PC-9 (cell line): ENCODE measurements around the gene VAV3. TPM values are rescaled to one million over a fixed set of nuclear protein-coding genes. Genes with fewer than 3 reads are reported as not detected.
"Not testable (repeated sequence)": the region's sequence is repeated elsewhere in the genome, so short reads cannot be mapped to it uniquely, and the experiment has no call there.

ENCODE experiments used
- BruUV-seq: library from RNA; stranded (reverse); fragments of 400-500 nt; replicated peaks from 2 replicates; lab custom pipeline; 2021; lab: Mats Ljungman, UMichigan
- CTCF ChIA-PET: fragments of 300-600 bp; sonication (Branson Sonifier 250); formaldehyde crosslinking; loops from one replicate; lab custom pipeline; 2022; ENCODE audit warnings: antibody characterized with exemption; lab: Charles Lee
- POLR2A ChIA-PET: fragments of 300-600 bp; sonication (Branson Sonifier 250); formaldehyde crosslinking; loops from one replicate; lab custom pipeline; 2022; ENCODE audit warnings: antibody characterized with exemption; ENCODE audit not compliant: unreplicated experiment; lab: Charles Lee
- DNase-seq, 2 experiments: peaks; one replicate each; pipeline versions ENCODE4 v3.0.0 to v3.0.0-alpha.2; 2015 to 2022; ENCODE audit warnings: mixed read lengths in 1 of 2
- H2AFZ ChIP-seq: fragments of 200-600 bp; sonication (generic); 2 replicates; pipeline ENCODE4 v1.8.1; 2017; ENCODE audit warnings: antibody characterized with exemption
- H3F3A ChIP-seq: fragments of 200-600 bp; sonication (generic); 2 replicates; pipeline ENCODE4 v1.8.1; 2017; ENCODE audit warnings: antibody characterized with exemption, mild to moderate bottlenecking, low read depth; ENCODE audit not compliant: insufficient read depth
- H3K27ac ChIP-seq: fragments of 200-600 bp; sonication (generic); 2 replicates; pipeline ENCODE4 v1.6.1; 2016; ENCODE audit warnings: mixed run types
- H3K27me3 ChIP-seq: fragments of 200-600 bp; sonication (generic); 2 replicates; pipeline ENCODE4 v1.6.1; 2016; ENCODE audit warnings: low read depth, mixed run types; ENCODE audit not compliant: insufficient read depth
- H3K36me3 ChIP-seq: fragments of 200-600 bp; sonication (generic); 2 replicates; pipeline ENCODE4 v1.6.1; 2016; ENCODE audit warnings: low read depth, mixed run types
- H3K4me1 ChIP-seq: fragments of 200-600 bp; sonication (generic); replicated peaks from 2 replicates; pipeline ENCODE4 v1.6.1; 2016; ENCODE audit warnings: mixed run types; ENCODE audit not compliant: insufficient read depth
- H3K4me2 ChIP-seq: fragments of 200-600 bp; sonication (generic); 2 replicates; pipeline ENCODE4 v1.6.1; 2017; ENCODE audit warnings: mixed run types
- H3K4me3 ChIP-seq: fragments of 200-600 bp; sonication (generic); 2 replicates; pipeline ENCODE4 v1.6.1; 2016; ENCODE audit warnings: mixed run types
- H3K79me2 ChIP-seq: fragments of 200-600 bp; sonication (generic); 2 replicates; pipeline ENCODE4 v1.6.1; 2017; ENCODE audit warnings: low read depth, mixed run types
- H3K9me2 ChIP-seq: fragments of 200-600 bp; sonication (generic); 2 replicates; pipeline ENCODE4 v1.8.1; 2017; ENCODE audit warnings: mild to moderate bottlenecking; ENCODE audit not compliant: insufficient read depth
- H3K9me3 ChIP-seq: fragments of 200-600 bp; sonication (generic); 2 replicates; pipeline ENCODE4 v1.8.1; 2016; ENCODE audit warnings: low read depth; ENCODE audit not compliant: insufficient read depth
- H4K20me1 ChIP-seq: fragments of 200-600 bp; sonication (generic); 2 replicates; pipeline ENCODE4 v1.8.1; 2017; ENCODE audit not compliant: insufficient read depth
- EZH2 ChIP-seq: fragments of 200-600 bp; sonication (generic); IDR thresholded peaks from 2 replicates; pipeline ENCODE4 v1.8.0; 2017; ENCODE audit warnings: antibody characterized with exemption, low read depth
- intact Hi-C: fragments of 100-400 bp; cut with micrococcal nuclease; formaldehyde crosslinking; loops from one replicate; pipeline ENCODE4 v1.10.0; 2022; ENCODE audit not compliant: unreplicated experiment
- total RNA-seq: library from RNA; stranded (reverse); gene quantifications from 2 replicates; pipeline ENCODE4 v1.2.3, GENCODE V29; 2021
- TF ChIP-seq, protein P1 (sequence below): fragments of 200-600 bp; sonication (generic); conservative IDR thresholded peaks from 2 replicates; pipeline ENCODE4 v1.6.1; 2017; ENCODE audit warnings: mixed run types, antibody characterized with exemption, mild to moderate bottlenecking, moderate library complexity

VAV3 gene
- total RNA-seq, 1 experiment from 2014 or later: 1.7 TPM

DNA sequence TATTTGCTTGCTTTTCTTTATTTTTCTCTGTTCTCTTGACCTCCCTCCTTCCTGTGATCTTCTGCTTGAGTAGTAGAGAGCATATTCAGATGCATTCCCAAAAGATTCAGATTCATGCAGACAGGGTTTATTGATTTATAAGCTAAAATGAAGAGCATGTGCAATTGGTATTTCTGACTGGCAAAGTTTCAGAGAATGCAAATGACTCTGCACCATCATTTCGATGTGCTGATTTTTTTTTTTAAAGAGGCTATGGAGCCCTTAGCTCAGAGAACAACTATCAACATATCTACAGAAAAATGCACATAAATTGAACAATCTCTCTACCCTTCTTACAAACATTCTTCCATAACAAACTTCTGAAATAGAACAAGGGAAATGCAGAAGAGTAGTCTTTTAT, 312.0 kb downstream of the VAV3 start:
- ChIA-PET CTCF (no interaction called here), POLR2A (no interaction called here)
- Histone ChIP-seq H4K20me1 (no peaks in the 10 kb centered on the region), H3K27ac (no peak overlapping the region), H3K27me3 (no peaks in the 10 kb centered on the region), H2AFZ (no peak overlapping the region), H3K9me3 (no peaks in the 10 kb centered on the region), H3K4me1 (no peaks in the 10 kb centered on the region), H3K4me2 (no peak overlapping the region), H3K36me3 (no peaks in the 10 kb centered on the region), H3F3A (no peaks in the 10 kb centered on the region; the same call in 1 of the 2 replicates), H3K9me2 (no peaks in the 10 kb centered on the region), H3K4me3 (no peak overlapping the region), H3K79me2 (no peaks in the 10 kb centered on the region)
- no peak for DNase-seq
- no TSS peak for BruUV-seq
- no peak for TF ChIP-seq EZH2
- TF ChIP-seq, protein P1, sequence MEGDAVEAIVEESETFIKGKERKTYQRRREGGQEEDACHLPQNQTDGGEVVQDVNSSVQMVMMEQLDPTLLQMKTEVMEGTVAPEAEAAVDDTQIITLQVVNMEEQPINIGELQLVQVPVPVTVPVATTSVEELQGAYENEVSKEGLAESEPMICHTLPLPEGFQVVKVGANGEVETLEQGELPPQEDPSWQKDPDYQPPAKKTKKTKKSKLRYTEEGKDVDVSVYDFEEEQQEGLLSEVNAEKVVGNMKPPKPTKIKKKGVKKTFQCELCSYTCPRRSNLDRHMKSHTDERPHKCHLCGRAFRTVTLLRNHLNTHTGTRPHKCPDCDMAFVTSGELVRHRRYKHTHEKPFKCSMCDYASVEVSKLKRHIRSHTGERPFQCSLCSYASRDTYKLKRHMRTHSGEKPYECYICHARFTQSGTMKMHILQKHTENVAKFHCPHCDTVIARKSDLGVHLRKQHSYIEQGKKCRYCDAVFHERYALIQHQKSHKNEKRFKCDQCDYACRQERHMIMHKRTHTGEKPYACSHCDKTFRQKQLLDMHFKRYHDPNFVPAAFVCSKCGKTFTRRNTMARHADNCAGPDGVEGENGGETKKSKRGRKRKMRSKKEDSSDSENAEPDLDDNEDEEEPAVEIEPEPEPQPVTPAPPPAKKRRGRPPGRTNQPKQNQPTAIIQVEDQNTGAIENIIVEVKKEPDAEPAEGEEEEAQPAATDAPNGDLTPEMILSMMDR: no peak
- intact Hi-C loops: no loop called here

DNA sequence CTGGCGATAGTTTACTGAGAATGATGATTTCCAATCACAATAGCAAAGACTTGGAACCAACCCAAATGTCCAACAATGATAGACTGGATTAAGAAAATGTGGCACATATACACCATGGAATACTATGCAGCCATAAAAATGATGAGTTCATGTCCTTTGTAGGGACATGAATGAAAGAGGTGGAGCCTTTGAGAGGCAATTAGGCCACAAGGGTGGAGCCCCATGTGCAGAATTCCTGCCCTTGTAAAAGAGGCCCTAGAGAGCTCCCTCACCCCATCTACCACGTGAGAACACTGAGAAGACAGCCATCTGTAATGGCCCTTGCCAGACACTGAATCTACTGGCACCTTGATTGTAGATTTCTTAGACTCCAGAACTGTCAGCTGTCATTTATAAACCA, 314.2 kb downstream of the VAV3 start:
- H3K4me3 ChIP-seq, intact Hi-C loops, DNase-seq, H3F3A ChIP-seq, H3K4me2 ChIP-seq, H3K9me3 ChIP-seq, POLR2A ChIA-PET, H3K27ac ChIP-seq, H2AFZ ChIP-seq, BruUV-seq, H4K20me1 ChIP-seq, H3K4me1 ChIP-seq, CTCF ChIA-PET, H3K36me3 ChIP-seq, H3K27me3 ChIP-seq, H3K79me2 ChIP-seq, H3K9me2 ChIP-seq: not testable (repeated sequence)

DNA sequence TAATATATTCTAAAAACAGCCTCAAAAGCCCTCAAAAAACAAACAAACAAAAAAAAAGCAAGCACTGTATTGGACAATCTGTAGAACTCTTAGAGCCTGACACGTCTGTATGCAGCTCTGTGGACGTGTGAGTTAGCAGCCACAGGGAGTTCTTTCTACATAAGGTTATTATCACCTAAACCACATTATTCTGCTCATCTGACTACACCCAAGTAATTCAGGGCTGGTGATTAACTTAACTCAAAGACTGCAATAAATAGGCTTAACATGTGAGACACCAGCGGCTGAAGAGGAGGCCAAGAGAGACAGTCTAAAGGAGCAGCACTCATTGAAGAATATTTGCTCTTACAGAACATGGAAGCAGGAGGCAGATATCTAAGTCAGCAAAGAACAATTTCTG, 316.0 kb downstream of the VAV3 start:
- no peak for TF ChIP-seq EZH2
- TF ChIP-seq, protein P1: no peak
- POLR2A ChIA-PET: no interaction called here
- Histone ChIP-seq H3K4me2 (no peak overlapping the region), H4K20me1 (no peaks in the 10 kb centered on the region), H2AFZ (no peak overlapping the region), H3K27ac (no peak overlapping the region), H3K9me3 (no peaks in the 10 kb centered on the region), H3K4me3 (no peak overlapping the region), H3K4me1 (0 out of 2 replicates have a peak, but pooled peaks cover 2% of the 10 kb centered on the region), H3K79me2 (no peaks in the 10 kb centered on the region), H3F3A (no peaks in the 10 kb centered on the region; the same call in 1 of the 2 replicates), H3K27me3 (no peaks in the 10 kb centered on the region), H3K9me2 (no peaks in the 10 kb centered on the region), H3K36me3 (no peaks in the 10 kb centered on the region)
- intact Hi-C loops: no loop called here
- DNase-seq: no peak
- CTCF ChIA-PET: no interaction called here
- no TSS peak for BruUV-seq

DNA sequence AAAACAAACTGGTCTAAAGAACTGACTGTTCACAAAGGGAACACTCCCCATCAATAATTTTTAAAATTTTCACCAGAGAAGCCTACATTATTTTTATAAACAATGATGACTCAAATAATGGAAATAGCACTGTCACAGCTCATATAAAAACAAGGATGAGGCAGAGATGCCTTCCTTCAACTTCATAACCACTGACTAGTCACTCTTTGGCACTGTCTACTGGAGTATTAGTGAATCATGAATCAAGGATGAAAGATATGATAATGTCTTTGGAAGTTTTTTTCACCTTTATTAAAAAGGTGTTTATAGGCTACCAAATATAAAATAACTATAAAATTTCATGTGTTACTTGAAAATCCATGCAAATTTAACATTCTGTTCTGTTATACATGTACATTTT, 316.9 kb downstream of the VAV3 start:
- no TSS peak for BruUV-seq
- H3K27me3 ChIP-seq: no peaks in the 10 kb centered on the region
- H3F3A ChIP-seq: no peaks in the 10 kb centered on the region; the same call in 1 of the 2 replicates
- H3K4me1 ChIP-seq: peaks cover 11% of the 10 kb centered on the region
- H3K9me3 ChIP-seq: no peaks in the 10 kb centered on the region
- H3K36me3 ChIP-seq: no peaks in the 10 kb centered on the region
- no peaks in the 10 kb centered on the region for H3K79me2 ChIP-seq
- no peaks in the 10 kb centered on the region for H3K9me2 ChIP-seq
- CTCF ChIA-PET: no interaction called here
- POLR2A ChIA-PET: no interaction called here
- intact Hi-C loops: no loop called here
- no peaks in the 10 kb centered on the region for H4K20me1 ChIP-seq
- H3K4me3 ChIP-seq: no peak overlapping the region
- TF ChIP-seq, protein P1: no peak
- no peak overlapping the region for H3K4me2 ChIP-seq
- no peak for DNase-seq
- no peak overlapping the region for H3K27ac ChIP-seq
- H2AFZ ChIP-seq: no peak overlapping the region
